ENCODE results near the gene OCA2.

The OCA2 gene

GRCh38 chr15:27776501-27776900 is 322.6 kb downstream of the OCA2 start:
- TF ChIP-seq TEAD4 (IDR thresholded peaks at IDR 0.05), result no peak
- TF ChIP-seq TAF1 (IDR thresholded peaks at IDR 0.05; ENCODE audit: low read depth), result no peak
- TF ChIP-seq ZBTB7A (IDR thresholded peaks at IDR 0.05; ENCODE audit: low read depth), result no peak
- TF ChIP-seq TCF12 (IDR thresholded peaks at IDR 0.05; ENCODE audit: low read depth), result no peak
- TF ChIP-seq CREB1 (IDR thresholded peaks at IDR 0.05; ENCODE audit: low read depth), result no peak
- no peak for TF ChIP-seq EP300 (IDR thresholded peaks at IDR 0.05; ENCODE audit: borderline replicate concordance)
- TF ChIP-seq NFIC (IDR thresholded peaks at IDR 0.05), result no peak
- no peak for TF ChIP-seq FOXM1 (IDR thresholded peaks at IDR 0.05; ENCODE audit: borderline replicate concordance, low read depth)
- no peak for TF ChIP-seq EGR1 (IDR thresholded peaks at IDR 0.05)
- TF ChIP-seq MAX (IDR thresholded peaks at IDR 0.05), result no peak
- no peak for TF ChIP-seq YY1 (IDR thresholded peaks at IDR 0.05; ENCODE audit: low read depth)
- TF ChIP-seq RAD21 (IDR thresholded peaks at IDR 0.05; ENCODE audit: low read depth), result no peak
- TF ChIP-seq, protein P1, sequence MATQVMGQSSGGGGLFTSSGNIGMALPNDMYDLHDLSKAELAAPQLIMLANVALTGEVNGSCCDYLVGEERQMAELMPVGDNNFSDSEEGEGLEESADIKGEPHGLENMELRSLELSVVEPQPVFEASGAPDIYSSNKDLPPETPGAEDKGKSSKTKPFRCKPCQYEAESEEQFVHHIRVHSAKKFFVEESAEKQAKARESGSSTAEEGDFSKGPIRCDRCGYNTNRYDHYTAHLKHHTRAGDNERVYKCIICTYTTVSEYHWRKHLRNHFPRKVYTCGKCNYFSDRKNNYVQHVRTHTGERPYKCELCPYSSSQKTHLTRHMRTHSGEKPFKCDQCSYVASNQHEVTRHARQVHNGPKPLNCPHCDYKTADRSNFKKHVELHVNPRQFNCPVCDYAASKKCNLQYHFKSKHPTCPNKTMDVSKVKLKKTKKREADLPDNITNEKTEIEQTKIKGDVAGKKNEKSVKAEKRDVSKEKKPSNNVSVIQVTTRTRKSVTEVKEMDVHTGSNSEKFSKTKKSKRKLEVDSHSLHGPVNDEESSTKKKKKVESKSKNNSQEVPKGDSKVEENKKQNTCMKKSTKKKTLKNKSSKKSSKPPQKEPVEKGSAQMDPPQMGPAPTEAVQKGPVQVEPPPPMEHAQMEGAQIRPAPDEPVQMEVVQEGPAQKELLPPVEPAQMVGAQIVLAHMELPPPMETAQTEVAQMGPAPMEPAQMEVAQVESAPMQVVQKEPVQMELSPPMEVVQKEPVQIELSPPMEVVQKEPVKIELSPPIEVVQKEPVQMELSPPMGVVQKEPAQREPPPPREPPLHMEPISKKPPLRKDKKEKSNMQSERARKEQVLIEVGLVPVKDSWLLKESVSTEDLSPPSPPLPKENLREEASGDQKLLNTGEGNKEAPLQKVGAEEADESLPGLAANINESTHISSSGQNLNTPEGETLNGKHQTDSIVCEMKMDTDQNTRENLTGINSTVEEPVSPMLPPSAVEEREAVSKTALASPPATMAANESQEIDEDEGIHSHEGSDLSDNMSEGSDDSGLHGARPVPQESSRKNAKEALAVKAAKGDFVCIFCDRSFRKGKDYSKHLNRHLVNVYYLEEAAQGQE (IDR thresholded peaks at IDR 0.05; ENCODE audit: low read depth), result no peak
- no peak for TF ChIP-seq CEBPB (IDR thresholded peaks at IDR 0.05)
- no peak for TF ChIP-seq USF1 (IDR thresholded peaks at IDR 0.05)

DNA sequence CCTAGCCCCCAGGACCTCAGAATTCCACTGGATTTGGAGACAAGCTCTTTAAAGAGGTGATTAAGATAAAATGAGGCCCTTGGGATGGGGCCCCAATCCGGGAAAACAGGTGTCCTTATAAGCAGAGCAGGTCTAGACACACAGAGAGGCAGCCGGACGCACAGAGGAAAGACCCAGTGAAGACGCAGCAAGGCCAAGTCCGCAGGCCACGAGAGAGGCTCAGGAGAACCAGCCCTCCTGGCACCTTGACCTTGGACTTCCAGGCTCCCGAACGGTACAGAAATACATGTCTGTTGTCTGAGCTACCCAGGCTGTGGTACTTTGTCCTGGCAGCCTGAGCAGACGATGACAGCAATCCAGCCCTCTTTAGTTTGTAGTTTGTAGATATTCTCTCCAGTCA is 324.5 kb downstream of the OCA2 start:
- no peak for TF ChIP-seq TEAD4 (IDR thresholded peaks at IDR 0.05)
- TF ChIP-seq, protein P1 (IDR thresholded peaks at IDR 0.05; ENCODE audit: low read depth), result no peak
- TF ChIP-seq YY1 (IDR thresholded peaks at IDR 0.05; ENCODE audit: low read depth), result no peak
- no peak for TF ChIP-seq TAF1 (IDR thresholded peaks at IDR 0.05; ENCODE audit: low read depth)
- TF ChIP-seq CEBPB (IDR thresholded peaks at IDR 0.05), result no peak
- no peak for TF ChIP-seq EGR1 (IDR thresholded peaks at IDR 0.05)
- TF ChIP-seq MAX (IDR thresholded peaks at IDR 0.05), result no peak
- TF ChIP-seq RAD21 (IDR thresholded peaks at IDR 0.05; ENCODE audit: low read depth), result no peak
- no peak for TF ChIP-seq FOXM1 (IDR thresholded peaks at IDR 0.05; ENCODE audit: borderline replicate concordance, low read depth)
- TF ChIP-seq NFIC (IDR thresholded peaks at IDR 0.05), result no peak
- no peak for TF ChIP-seq CREB1 (IDR thresholded peaks at IDR 0.05; ENCODE audit: low read depth)
- no peak for TF ChIP-seq TCF12 (IDR thresholded peaks at IDR 0.05; ENCODE audit: low read depth)
- TF ChIP-seq ZBTB7A (IDR thresholded peaks at IDR 0.05; ENCODE audit: low read depth), result no peak
- no peak for TF ChIP-seq EP300 (IDR thresholded peaks at IDR 0.05; ENCODE audit: borderline replicate concordance)
- no peak for TF ChIP-seq USF1 (IDR thresholded peaks at IDR 0.05)

DNA sequence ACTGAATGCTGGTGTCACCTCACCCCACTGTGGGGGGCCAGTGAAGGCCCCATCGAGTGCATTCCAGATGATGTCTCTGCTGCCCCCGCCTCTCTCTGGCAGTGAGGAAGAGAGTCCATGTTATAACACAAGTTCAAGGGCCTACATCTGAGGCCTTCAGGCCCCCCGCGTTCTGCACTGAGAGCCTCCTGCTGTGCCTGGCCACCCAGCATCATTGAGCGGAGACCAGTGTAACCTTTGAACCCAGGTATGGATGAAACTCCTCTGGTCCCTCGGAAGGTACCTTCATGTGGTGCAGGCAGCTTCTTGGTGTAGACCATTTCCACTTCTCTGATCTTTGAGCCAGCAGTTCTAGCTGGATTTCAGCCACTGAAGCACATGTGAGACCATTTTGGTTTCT is 324.9 kb downstream of the OCA2 start:
- TF ChIP-seq RAD21 (IDR thresholded peaks at IDR 0.05; ENCODE audit: low read depth) (no peak), TEAD4 (IDR thresholded peaks at IDR 0.05) (no peak), EGR1 (IDR thresholded peaks at IDR 0.05) (no peak), YY1 (IDR thresholded peaks at IDR 0.05; ENCODE audit: low read depth) (no peak), FOXM1 (IDR thresholded peaks at IDR 0.05; ENCODE audit: borderline replicate concordance, low read depth) (no peak), MAX (IDR thresholded peaks at IDR 0.05) (no peak), USF1 (IDR thresholded peaks at IDR 0.05) (no peak)
- TF ChIP-seq, protein P1 (IDR thresholded peaks at IDR 0.05; ENCODE audit: low read depth), result no peak

DNA sequence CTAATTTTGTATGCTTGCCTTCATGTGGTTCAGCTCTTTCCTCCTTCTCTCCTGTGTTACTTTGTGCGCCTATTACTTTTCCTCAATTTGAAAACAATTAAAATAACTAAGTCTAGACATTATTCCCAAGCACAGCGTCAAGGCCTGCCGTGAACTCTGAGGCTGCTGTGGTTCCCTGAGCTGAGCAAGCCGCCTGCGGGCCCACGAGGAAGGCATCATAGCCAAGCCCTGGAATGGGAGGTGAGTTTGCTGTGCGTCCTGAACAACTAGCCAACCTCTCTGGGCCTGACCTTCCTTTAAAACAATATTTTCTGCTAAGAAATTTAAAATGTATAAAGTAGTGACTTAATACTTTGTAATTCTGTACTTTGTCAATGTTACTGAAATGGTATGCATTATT is 327.2 kb downstream of the OCA2 start:
- no peak for TF ChIP-seq MAX (IDR thresholded peaks at IDR 0.05)
- TF ChIP-seq ZBTB7A (IDR thresholded peaks at IDR 0.05; ENCODE audit: low read depth), result no peak
- no peak for TF ChIP-seq NFIC (IDR thresholded peaks at IDR 0.05)
- no peak for TF ChIP-seq TEAD4 (IDR thresholded peaks at IDR 0.05)
- no peak for TF ChIP-seq YY1 (IDR thresholded peaks at IDR 0.05; ENCODE audit: low read depth)
- TF ChIP-seq TAF1 (IDR thresholded peaks at IDR 0.05; ENCODE audit: low read depth), result no peak
- no peak for TF ChIP-seq RAD21 (IDR thresholded peaks at IDR 0.05; ENCODE audit: low read depth)
- no peak for TF ChIP-seq USF1 (IDR thresholded peaks at IDR 0.05)
